PC-3 (cell line): ENCODE results near the gene DDX24.

Experiments used
- EZH2 ChIP-seq: fragments of 300-600 bp; sonication (generic); IDR thresholded peaks from one replicate; pipeline ENCODE4 v1.6.1; 2017; ENCODE audit warnings: antibody characterized with exemption, mild to moderate bottlenecking, low read length; ENCODE audit not compliant: unreplicated experiment
- EZH2phosphoT487 ChIP-seq: fragments of 300-600 bp; sonication (generic); IDR thresholded peaks from 2 replicates; pipeline ENCODE4 v1.6.1; 2018; ENCODE audit warnings: mild to moderate bottlenecking, antibody characterized with exemption, low read length, borderline replicate concordance
- TF ChIP-seq, protein P1 (sequence below): fragments of 300-600 bp; sonication (generic); conservative IDR thresholded peaks from 2 replicates; pipeline ENCODE4 v1.5.1; 2017; ENCODE audit warnings: antibody characterized with exemption, low read depth, mild to moderate bottlenecking, low read length

DNA sequence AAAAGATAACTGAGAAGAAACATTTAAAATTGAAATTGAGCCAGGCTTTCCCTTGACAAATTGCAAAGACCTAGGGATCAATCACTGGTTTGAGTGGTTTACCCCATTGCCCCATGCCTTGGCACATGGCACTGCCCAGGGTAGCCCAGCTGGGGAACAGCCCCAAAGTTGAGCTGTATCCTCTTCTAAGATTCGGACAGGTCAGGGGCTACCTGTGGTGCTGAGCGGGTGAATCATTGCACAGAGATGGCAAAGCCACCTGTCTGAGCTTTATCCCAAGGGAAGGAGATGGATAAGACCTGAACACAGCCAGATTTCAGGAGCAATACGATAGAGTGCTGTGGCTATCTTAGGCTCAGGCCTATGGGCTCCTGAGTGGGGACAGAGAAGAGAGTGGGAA lies 41.4 kb upstream of the DDX24 start:
- TF ChIP-seq, protein P1, sequence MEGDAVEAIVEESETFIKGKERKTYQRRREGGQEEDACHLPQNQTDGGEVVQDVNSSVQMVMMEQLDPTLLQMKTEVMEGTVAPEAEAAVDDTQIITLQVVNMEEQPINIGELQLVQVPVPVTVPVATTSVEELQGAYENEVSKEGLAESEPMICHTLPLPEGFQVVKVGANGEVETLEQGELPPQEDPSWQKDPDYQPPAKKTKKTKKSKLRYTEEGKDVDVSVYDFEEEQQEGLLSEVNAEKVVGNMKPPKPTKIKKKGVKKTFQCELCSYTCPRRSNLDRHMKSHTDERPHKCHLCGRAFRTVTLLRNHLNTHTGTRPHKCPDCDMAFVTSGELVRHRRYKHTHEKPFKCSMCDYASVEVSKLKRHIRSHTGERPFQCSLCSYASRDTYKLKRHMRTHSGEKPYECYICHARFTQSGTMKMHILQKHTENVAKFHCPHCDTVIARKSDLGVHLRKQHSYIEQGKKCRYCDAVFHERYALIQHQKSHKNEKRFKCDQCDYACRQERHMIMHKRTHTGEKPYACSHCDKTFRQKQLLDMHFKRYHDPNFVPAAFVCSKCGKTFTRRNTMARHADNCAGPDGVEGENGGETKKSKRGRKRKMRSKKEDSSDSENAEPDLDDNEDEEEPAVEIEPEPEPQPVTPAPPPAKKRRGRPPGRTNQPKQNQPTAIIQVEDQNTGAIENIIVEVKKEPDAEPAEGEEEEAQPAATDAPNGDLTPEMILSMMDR, result no peak
- TF ChIP-seq EZH2phosphoT487, result no peak
- TF ChIP-seq EZH2, result no peak
